IPS DF 4.7 (cell line): ENCODE measurements around the gene TMCC1.
"Not testable (repeated sequence)": the region's sequence is repeated elsewhere in the genome, so short reads cannot be mapped to it uniquely, and the experiment has no call there.

ENCODE experiments used
- DNase-seq: peaks from one replicate; pipeline ENCODE4 v3.0.0-alpha.2; 2013; ENCODE audit warnings: low spot score; ENCODE audit errors: extremely low read depth

TMCC1 gene

GRCh38 chr3:129687586-129688125 is 205.9 kb downstream of the TMCC1 start:
- no peak for DNase-seq

GRCh38 chr3:129686941-129687340 is 206.6 kb downstream of the TMCC1 start:
- no peak for DNase-seq

GRCh38 chr3:129684270-129684669 is 209.2 kb downstream of the TMCC1 start:
- no peak for DNase-seq

- no peak for DNase-seq
Measured at GRCh38 chr3:129683201-129683600, 210.3 kb downstream of the TMCC1 start.

GRCh38 chr3:129676985-129677384 is 216.5 kb downstream of the TMCC1 start:
- no peak for DNase-seq

- DNase-seq: not testable (repeated sequence)
Measured at GRCh38 chr3:129674798-129675123, 218.8 kb downstream of the TMCC1 start.

GRCh38 chr3:129673897-129674797 is 219.4 kb downstream of the TMCC1 start:
- DNase-seq: no peak

GRCh38 chr3:129673012-129673411 is 220.5 kb downstream of the TMCC1 start:
- DNase-seq: no peak

- no peak for DNase-seq
Measured at GRCh38 chr3:129672412-129672811, 221.1 kb downstream of the TMCC1 start.

- no peak for DNase-seq
Measured at GRCh38 chr3:129665024-129665768, 228.3 kb downstream of the TMCC1 start.

GRCh38 chr3:129663930-129664646 is 229.4 kb downstream of the TMCC1 start:
- DNase-seq: no peak

GRCh38 chr3:129663045-129663446 is 230.5 kb downstream of the TMCC1 start:
- no peak for DNase-seq

GRCh38 chr3:129662191-129662608 is 231.3 kb downstream of the TMCC1 start:
- DNase-seq: no peak

GRCh38 chr3:129661766-129662165 is 231.7 kb downstream of the TMCC1 start:
- no peak for DNase-seq

GRCh38 chr3:129658110-129658843 is 235.2 kb downstream of the TMCC1 start:
- DNase-seq: no peak

GRCh38 chr3:129657261-129658046 is 236.1 kb downstream of the TMCC1 start:
- DNase-seq: no peak

GRCh38 chr3:129656659-129657247 is 236.8 kb downstream of the TMCC1 start:
- DNase-seq: no peak

GRCh38 chr3:129655291-129655700 is 238.2 kb downstream of the TMCC1 start:
- no peak for DNase-seq

GRCh38 chr3:129654131-129654530 is 239.4 kb downstream of the TMCC1 start:
- no peak for DNase-seq

- DNase-seq: no peak
Measured at GRCh38 chr3:129653019-129653418, 240.5 kb downstream of the TMCC1 start.
